Putamen (tissue), 1 donor: ENCODE data around the gene GNPTG.

Experiments used
- DNase-seq: peaks from one replicate; pipeline ENCODE4 v3.0.0-alpha.2; 2016; ENCODE audit warnings: low spot score

The GNPTG gene

DNA sequence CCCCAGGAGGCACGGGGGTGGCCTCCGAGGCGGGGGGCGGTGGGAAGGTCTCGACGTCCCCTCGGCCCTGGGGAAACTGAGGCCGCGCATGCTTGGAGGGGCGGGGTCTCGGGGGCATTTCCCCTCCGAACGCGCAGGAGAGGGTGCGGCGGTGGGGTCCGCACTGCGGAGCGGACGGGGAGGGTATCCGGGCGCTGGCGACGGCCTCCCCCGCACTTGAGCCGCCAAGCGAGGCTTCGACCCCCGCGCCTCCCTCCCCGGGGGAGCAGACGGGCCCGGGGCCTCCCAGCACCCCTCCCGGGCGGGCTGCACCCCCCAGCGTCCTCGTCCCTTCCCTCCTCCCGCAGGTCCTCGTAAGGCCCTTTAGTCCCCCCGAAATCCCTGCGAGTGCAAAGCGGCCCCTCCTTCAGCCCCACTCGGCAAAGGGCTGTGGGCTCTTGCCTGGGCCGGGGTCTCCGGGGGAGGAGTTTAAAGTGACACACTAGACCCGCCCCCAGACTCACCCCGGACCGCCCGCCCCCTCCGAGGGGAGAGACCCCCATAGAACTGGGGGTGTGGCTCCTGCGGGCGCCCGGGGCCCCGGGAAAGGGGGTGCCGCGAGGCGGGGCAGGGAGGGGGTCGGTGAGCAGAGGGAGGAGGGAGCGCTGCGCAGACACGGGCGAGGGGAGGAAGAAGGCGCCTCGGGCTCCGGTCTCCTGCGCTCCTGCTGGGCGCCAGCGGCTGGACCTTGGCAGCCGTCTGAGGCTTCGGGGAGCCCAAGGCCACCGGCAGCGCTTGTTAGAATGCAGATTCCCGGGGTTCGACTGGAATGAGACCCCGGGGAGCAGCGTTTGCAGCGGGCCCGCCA is 17.7 kb upstream of the GNPTG start:
- no peak for DNase-seq

- no peak for DNase-seq
These were observed 17.0 kb upstream of the GNPTG start for GRCh38 chr16:1334739-1335138.

DNA sequence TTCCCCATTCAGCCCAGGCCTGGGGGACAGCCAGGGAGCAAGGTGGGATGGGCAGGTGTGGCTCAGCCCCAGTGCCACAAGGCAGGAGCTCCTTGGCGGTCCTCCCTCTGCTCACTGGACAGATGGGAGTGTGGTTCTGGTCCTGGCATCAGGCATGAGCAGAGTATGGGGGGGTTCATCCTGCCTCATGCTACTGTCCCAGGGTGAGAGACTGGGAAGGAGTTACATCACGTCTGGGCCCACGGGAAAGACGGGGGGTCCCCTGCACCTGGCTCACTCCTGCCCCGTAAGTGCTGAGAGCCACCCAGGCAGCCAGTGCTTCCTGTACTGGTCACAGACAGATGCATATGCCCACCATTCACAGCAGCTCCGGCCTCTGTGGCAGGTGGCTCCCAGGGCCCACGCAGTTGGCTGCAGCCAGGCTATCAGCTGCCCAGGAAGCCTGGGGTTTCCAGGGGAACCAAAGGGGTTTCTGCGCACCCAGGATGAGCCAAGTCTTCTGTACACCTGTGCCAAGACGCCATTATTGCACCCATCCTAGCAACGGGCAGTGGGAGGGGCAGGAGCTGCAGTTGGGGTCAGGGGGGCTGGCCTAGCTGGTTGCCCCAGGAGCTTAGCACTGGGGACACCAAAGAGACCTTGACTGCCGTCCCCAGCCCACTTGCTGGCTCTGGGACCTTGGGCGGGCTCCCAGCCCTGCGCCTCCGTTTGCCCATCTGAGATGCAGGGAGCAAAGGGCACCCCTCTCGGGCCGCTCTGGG is 16.3 kb upstream of the GNPTG start:
- no peak for DNase-seq

GRCh38 chr16:1335996-1336395 is 15.7 kb upstream of the GNPTG start:
- no peak for DNase-seq

GRCh38 chr16:1336619-1337018 is 15.1 kb upstream of the GNPTG start:
- DNase-seq = no peak

- DNase-seq = no peak
These were observed 14.2 kb upstream of the GNPTG start for GRCh38 chr16:1337486-1337885.

DNA sequence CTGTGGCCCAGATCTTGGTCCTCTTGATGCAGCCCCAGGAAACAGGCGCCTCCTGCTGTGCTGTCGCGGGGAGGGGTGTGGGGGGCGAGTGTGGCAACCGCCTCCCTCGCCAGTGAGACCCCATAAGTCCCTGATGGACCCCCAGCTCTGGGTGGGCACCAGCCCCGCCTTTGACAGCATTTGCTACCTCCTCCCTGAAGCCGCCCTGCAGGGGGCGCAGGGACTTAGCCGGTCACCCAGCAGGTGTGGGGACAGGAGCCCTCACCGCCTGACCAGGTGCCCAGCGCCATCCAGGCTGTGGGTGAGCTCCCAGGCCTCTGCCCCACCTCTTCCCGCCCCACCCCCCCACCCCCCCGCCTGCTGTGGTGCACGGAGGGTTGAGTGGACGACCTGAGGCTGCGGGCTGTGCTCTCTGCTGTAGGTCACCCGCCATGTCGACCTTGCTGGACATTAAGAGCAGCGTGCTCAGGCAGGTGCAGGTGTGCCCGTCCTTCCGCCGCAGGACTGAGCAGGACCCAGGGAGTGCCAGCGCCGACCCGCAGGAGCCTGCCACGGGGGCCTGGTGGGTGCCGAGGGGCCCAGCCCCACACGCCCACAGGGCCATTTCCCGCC is 13.5 kb upstream of the GNPTG start:
- DNase-seq = no peak

DNA sequence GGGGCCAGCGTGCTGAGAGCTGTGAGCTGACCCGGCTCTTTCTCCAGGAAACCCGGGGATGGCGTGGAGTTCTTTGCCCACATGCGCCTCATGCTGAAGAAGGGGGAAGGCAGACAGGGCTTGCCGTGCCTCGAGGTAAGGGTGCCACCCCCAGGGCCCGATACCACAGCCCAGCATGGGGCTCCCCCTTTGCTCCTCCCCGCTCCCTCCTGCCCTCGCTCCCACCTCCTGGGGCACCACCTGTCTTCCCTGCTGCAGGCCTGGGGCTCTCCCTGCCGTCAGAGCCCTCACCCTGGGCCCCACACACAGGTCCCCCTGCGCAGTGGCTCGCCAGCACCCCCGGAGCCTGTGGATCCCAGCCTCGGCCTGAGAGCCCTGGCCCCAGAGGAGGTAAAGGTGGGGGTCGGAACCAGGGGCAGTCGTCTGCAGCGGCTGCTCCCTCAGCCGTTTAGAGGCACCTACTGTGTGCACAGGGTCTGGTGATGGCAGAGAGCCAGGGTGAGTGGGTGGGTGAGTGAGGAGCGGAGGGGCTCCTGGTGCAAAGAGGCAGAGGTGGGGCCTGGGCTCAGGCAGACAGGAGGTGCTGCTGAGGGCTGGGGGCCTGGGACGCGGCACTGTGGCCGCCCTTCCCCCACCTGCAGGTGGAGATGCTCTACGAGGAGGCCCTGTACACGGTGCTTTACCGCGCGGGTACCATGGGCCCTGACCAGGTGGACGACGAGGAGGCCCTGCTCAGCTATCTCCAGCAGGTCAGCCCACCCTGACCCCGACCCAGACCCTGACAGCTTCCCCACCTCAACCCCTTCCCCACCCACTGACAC is 12.7 kb upstream of the GNPTG start:
- DNase-seq = no peak

DNA sequence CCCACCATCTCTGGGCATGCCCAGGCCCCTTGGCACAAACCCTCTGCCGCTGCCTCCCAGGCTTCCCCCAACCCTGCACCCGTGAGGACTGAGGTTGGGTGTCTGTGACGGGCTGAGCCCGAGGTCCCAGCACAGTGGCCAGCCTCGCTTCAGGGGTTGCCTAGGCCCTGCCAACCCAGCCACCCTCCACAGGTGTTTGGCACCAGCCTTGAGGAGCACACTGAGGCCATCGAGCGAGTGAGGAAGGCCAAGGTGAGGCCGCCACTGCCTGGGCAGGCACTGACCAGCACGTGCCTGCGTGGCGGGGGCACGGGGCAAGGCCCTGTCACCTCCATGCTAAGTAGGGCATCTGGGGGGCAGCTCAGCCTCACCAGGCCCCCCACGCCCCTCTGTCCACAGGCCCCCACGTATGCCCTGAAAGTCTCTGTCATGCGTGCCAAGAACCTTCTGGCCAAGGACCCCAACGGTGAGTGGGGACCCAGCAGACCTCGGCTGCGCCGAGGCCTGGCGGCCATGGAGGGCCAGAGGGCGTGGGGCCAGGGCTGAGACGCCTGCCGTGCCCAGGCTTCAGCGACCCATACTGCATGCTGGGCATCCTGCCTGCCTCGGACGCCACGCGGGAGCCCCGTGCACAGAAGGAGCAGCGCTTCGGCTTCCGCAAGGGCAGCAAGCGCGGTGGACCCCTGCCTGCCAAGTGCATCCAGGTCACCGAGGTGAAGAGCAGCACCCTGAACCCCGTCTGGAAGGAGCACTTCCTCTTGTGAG is 10.8 kb upstream of the GNPTG start:
- no peak for DNase-seq

GRCh38 chr16:1341495-1342420 is 10.0 kb upstream of the GNPTG start:
- DNase-seq = no peak

DNA sequence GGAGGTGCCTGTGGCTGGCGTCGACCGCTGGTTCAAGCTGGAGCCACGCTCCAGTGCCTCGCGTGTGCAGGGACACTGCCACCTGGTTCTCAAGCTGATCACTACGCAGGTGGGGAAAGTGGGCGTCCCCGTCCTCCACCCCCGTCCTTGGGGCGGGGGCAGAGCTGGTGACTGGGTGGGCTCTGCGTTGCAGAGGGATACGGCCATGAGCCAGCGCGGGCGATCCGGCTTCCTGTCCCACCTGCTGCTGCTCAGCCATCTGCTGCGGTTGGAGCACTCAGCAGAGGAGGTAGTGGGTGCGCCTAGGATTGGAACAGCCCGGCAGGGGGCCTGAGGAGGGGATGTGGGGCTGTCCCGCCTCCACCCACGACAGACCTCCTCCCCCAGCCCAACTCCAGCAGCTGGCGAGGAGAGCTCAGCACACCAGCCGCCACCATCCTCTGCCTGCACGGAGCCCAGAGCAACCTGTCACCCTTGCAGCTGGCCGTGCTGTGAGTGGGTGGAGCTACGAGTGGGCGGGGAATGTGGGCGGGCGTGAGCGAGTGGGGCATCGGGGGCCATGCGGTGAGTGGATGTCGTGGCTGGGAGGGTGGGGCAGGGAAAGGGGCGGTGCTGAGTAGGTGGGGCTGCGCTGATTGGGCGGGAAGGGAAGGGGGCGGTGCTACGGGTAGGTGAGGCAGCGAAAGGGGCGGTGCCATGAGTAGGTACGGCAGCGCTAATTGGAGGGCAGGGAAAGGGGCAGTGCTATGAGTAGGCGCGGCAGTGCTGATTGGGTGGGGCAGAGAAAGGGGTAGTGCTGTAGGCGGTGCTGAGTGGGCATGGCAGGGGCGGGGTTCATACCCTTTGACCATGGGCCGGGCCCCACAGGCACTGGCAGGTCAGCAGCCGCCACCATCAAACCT is 9.0 kb upstream of the GNPTG start:
- peak; percentile 71 for DNase-seq

DNA sequence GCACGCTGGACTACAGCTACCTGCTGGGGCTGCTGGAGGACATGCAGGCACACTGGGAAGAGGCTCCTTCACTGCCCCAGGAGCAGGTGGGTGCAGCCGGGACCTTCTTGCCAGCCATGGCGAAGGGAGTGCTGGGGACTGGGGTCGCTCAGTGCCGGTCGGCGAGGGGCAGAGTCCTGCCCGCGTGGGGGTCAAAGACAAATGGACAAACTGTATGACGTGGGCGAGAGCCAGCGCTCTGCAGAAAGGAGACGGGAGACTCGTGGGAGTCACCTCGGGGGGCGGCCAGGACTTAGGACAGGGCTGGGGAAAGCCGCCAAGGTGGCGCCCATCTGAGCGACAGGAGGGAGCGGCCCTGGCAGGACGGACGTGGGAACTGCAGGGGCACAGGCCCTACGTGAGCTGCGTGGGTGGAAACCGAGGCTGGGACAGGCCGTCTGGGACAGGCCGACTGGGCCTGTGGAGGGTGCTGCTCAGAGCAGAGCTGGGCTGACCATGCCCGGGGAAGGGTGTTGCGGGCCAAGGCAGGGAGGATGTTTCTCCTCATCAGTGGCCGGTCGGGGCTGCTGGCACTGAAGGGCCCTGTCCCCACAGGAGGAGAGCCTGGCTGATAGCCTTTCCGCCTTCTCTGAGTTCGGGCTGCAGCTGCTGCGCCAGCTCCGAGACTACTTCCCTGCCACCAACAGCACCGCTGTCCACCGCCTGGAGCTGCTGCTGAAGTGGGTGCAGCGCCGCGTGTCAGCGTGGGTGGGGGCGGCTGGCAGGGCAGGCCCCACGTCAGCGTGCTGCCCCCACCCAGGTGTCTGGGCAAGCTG is 8.1 kb upstream of the GNPTG start:
- DNase-seq = no peak

- no peak for DNase-seq
These were observed 7.2 kb upstream of the GNPTG start for GRCh38 chr16:1344499-1344898.

GRCh38 chr16:1345087-1345486 is 6.6 kb upstream of the GNPTG start:
- DNase-seq = no peak

GRCh38 chr16:1345651-1346421 is 5.9 kb upstream of the GNPTG start:
- no peak for DNase-seq

- no peak for DNase-seq
These were observed 5.1 kb upstream of the GNPTG start for GRCh38 chr16:1346422-1347285.
